HG03460 (cell line): Measurements from ENCODE around the gene CPNE2.
A peak's percentile ranks its signal among the peaks of the same experiment; 100 is the strongest.
"Not testable (repeated sequence)": the region's sequence is repeated elsewhere in the genome, so short reads cannot be mapped to it uniquely, and the experiment has no call there.

Experiments used
- ATAC-seq: cut with Tn5 transposase; IDR thresholded peaks from one replicate; pipeline ENCODE4 v1.9.1; 2021; ENCODE audit not compliant: unreplicated experiment

Gene CPNE2

DNA sequence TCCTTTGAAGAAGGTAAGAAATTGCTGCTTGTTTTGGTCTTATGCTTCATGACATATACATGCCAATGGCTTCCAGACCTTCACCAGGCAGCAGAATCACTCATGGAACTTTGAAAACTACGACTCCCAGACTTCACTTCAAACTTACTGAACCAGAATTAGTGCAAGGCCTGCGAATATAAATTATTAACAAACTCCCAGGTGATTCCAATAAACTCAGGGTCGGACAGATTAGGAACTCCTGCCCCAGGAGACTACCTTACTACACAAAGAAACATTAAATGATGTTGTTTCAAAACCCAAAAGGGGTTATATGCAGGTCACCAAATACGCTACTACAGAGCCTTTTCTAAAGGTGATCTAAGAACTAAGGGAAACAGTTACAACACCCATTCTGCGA lies 73.1 kb downstream of the CPNE2 start:
- ATAC-seq, result no peak

DNA sequence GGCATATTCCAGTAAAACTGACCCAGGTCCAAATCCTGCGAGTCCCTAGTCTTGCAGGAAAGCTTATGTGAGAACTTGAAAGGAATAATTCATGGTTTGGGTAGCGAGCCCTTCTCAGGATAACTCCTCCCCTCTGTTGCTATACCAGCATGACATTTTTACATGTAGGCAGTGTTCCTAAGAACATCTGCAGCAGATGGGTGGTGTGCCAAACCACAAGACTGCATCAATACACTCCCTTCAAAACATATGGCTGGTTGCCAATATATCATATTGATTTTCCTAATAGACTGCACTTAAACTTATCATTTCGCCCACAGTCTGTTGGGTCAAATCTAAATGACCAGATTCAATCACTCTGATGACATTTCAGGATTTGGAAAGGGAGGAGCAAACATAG lies 73.6 kb downstream of the CPNE2 start:
- ATAC-seq, result no peak

DNA sequence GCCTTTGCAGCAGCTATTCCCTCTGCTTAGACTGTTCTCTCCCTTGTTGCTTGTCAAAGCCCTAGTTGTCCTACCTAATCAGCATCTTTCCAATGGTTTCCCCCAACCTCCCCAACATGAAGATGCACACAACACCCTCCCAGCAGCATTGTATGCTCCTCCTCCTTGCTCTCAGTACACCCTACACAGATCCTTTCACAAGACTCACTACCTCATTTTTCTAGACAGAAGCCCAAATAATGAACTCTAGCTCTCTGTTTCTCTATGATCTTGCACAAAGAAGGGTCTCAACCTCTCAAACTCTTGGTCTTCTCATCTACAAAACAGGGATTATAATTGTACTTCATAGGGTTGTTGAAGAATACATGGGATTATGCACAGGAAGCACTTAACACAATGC lies 74.1 kb downstream of the CPNE2 start:
- no peak for ATAC-seq

DNA sequence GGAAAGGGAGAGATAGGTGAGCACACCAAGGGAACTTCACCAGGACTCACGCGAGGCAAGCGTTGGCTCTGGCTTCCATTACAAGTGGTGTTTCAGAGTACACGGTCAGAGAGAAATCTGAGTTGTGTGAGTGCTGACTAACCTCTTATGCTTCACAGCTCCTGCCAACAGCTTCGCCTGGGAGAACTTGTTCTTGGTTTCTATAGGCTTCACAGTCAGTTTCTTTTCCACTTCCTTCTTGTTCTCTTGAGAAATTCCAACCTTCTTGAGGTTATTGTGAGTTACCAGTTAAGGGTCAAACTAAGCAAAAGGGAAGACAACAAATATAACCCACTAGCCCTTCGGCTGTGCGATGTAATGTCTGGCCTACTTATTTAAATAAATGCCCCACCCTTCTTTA lies 74.6 kb downstream of the CPNE2 start:
- ATAC-seq, result no peak

DNA sequence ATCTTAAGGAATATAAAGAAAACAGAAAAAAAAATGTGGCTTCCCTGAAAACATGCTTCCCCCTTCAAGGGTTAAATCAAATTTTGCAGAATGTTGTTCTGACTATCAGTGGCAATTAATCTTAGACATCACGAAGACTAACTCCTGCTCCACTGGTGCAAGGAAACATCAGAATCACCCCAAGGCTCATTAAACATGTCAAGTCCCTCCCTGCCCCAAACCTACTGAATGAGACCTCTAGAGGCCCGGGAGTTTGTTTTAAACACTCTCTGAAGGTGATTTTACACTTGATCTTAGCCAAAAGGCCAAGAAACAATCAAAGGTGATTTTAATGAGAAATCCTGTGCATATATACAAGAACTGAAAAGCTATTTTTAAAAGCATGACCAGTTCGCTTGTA lies 75.2 kb downstream of the CPNE2 start:
- no peak for ATAC-seq

DNA sequence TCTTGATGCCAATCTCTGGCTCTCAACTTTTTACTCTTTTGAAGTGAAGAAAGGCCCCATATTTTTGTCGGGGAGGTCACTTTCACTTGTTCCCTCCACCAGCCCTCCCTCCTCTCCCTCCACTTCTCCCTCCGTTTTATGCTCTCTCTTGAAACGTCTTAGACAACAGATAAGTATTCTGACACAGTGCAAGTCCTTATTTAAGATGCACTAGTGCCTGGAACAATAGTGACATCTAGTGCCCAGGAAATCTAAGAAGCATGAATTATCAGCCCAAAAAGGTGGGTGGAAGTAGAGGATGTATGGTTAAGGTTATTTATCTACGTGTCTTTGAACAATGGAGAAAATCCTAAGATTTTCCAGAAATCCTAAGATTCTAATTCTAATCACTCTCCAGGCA lies 75.6 kb downstream of the CPNE2 start:
- no peak for ATAC-seq

DNA sequence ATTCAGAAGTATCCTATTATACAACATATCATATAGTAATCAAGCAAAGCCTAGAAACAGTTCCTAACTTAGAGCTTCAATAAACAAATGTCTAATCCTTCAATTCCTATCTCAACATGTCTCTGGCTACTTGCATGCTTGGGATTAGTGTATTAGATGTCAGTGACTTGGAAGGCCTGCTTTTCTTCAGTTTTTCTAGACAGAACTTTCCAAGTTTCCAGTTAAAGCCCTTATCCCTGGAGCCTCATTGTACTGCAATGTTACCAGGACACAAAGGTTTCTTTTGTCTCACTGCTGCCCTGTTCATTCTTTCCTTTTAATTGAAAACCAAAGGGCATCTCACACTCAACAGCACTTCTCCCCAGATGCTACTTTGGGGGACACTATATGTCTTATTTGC lies 76.9 kb downstream of the CPNE2 start:
- ATAC-seq, result no peak

DNA sequence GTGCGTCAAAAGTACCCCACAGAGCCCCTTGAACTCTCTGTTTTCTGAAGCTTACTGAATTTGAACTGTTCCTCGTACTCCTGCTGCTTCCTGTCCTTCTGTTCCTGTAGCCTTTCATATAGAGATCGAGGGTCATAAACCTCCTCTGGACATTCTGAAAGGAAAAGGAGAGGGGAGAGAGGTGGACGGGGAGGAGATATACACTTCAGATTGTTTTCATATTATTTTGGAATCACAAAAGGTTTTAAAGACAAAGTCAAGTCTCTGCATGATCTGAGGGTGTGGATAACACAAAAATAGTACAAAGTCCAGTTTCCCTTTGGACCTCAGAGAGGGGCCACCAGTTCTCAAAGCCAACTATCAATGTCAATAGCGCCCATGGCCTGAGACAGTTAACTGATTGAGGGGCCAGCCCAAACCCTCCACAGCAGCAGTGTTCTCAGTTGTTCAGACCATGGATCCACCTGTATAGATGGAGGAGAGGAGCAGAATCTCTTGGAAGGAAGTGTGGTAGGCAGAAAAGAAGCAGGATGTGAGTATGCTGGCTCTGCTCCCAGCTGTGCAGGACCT lies 80.4 kb downstream of the CPNE2 start:
- no peak for ATAC-seq

DNA sequence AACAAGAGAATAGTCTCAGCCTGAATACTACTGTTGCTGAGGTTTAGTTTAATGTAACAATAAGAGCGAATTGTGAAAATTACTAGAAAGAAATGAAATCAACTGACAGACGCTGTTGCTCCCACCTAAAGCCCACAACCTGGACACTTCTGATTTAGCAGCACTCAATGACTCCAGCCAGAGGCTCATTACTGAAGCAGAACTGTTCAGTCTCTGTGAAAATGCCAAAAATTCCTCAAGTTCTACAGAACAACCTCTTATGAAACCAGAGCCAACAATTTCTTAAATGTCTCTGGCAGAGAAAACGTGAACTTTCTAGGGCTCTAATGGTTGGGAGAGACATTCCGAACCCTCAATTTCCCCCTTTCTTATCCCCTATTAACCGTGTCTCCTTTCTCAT lies 83.5 kb downstream of the CPNE2 start:
- ATAC-seq, result no peak

DNA sequence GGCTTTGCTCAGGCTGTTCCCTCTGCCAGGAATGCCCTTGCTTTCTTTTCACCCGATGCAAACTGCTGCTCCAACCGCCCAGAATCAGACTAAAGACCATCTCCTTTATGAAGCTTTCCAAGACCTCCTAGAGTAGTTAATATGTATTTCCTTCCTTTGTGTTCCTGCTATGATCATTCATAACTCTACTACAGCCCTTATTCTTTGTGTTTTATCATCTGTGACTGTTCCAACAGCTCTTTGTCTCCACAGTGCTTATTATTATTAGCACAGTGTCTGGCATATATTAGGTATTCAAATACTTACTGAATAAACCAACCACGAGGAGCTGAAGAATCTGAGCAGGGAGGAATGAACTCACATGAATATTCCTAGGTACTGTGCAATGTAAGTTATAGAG lies 85.8 kb downstream of the CPNE2 start:
- ATAC-seq, result no peak

DNA sequence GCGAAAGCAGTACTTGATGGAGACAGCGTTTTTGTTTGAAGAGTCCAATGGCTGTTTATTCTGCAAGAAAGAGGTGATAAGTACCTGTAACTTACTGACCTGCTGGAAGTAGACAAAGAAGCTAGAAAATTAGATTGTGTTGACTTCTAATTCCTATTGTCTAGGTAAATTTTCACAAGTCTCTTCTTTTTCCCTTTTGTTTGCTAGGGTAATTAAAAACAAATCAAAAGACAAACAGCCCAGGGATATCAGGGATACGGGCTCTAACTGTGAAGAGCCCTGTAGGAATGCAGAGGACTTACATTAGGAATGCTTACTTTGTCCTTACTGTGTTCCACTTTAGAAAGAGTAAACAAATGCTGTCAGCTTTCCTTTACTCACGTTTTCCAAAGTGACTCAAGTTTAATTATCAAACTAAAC lies 86.4 kb downstream of the CPNE2 start:
- ATAC-seq, result no peak

DNA sequence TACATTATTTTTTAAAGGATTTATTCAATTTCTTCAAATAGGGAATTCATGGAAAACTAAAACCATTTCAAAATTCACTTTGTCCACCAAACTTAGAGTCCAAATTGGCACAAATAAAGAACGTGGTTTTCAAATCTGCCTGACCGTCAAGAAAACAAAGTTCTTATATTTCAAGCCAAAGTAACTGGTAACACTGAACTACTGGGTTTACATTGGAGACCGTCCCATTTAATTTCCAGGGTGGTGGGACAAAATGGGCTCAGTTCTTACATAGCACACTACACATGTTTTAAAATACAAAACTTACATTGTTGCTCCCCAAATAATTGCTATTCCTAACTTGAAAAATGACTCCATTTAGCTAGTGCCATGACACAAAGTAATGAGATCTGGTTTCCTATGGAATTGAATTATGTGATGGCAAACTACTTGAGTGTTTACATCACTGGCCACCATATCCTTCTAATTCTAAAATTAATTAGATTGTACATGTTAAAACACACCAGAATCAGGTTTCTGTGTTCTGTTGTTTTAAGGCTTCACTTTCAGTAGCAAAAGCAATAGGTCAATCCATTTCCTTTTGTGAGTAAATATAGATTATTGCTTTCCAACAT lies 86.9 kb downstream of the CPNE2 start:
- ATAC-seq, result no peak

DNA sequence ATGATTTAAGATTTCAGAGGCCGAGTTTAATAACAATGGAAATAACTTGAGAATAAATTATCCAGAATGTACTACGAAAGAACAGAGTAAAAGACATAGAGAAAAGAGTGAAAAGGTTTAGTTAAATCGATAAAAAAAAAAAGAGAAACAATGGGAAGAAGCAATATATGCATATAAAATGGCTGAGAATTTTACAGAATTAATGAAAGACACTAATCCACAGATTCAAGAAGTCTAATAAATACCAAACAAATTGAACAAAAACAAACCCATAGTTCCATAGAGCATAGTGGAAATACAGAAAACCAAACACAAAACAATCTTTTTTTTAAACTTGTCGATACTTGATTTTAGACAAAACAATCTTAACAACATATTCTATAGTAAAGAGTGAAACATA lies 91.7 kb downstream of the CPNE2 start:
- no peak for ATAC-seq

DNA sequence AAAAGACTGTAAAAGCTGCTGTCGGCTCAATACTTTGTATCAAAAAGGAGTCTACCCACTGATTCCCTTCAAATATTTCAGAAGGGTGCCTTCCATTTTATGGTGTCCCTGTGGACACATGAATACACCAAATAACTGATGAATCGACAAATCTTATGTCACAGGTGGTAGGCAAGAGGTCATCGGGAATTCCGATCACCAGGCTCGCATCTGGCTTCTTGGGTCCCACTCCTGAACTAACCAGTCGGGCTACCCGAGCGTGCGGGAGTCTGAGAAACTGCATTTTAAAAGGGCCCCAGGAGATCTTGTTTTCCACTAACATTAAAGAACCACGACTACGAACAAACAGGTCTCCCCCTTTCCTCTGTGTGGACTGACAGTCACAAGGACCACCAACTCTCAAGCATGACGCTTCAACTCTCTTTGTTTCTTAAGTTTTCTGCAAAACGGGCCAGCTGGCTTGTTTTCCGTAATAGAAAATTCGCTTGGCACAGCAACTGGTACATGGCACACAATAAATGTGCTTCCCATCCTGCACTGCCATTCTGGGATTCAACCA lies 92.6 kb downstream of the CPNE2 start:
- no peak for ATAC-seq

DNA sequence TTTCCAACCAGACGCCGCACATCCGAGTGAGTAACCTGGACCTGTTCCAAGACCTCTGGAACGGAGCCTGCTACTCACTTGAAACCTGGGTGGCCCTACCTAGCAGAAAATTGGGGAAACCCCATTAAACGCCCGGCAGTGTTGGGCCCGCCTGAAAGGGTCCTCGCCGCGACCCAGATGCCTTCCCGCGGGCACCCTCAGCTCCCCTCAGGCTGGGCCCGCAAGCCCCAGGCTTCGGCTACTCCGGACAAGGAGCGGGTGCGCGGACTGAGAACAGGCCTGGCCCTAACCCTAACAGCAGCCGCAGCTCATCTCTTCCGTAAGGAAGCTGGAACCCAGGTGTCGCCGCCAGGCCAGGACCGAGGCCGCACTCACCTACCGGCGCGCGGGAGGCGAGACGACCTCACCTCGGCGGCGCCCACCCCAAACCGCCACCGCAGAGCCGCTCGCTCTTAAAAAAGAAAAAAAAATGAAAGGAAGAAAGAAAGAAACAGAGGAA lies 93.1 kb downstream of the CPNE2 start:
- ATAC-seq, result peak; percentile 33

DNA sequence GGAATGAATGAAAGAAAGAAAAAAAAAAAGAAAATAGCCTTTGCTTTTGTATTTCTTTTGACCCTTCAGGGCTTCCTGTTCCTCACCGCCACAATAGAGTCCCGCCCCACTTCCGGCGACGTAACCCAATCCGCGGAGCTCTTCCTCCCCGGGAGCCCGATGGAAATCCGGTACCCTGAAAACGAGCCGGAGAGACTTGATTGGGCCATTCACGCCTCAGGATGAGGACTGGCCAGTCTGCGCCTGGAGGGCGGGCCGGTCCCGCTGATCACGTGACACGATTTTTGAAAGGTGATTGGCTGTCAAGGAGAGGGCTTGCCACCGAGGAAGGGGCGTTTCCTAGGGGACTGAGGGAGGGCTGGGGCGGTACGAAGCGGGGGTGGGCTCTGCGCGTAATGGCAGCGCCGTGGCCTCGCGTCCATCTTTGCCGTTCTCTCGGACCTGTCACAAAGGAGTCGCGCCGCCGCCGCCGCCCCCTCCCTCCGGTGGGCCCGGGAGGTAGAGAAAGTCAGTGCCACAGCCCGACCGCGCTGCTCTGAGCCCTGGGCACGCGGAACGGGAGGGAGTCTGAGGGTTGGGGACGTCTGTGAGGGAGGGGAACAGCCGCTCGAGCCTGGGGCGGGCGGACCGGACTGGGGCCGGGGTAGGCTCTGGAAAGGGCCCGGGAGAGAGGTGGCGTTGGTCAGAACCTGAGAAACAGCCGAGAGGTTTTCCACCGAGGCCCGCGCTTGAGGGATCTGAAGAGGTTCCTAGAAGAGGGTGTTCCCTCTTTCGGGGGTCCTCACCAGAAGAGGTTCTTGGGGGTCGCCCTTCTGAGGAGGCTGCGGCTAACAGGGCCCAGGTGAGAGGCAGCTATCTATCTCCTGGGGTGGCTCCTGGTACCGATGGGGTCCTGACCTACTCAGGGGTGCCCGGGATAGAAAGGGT lies 93.8 kb downstream of the CPNE2 start, which contains the start of the genes PSME3IP1 and RSPRY1:
Gene PSME3IP1, minus strand, starts transcription at position 95 of the 927 bp plus-strand sequence. CDS start 12,185 bp downstream, outside the sequence.
Gene RSPRY1, plus strand, starts transcription at position 385 of the 927 bp plus-strand sequence. CDS start 18,330 bp downstream, outside the sequence.
- peak; percentile 79 for ATAC-seq

DNA sequence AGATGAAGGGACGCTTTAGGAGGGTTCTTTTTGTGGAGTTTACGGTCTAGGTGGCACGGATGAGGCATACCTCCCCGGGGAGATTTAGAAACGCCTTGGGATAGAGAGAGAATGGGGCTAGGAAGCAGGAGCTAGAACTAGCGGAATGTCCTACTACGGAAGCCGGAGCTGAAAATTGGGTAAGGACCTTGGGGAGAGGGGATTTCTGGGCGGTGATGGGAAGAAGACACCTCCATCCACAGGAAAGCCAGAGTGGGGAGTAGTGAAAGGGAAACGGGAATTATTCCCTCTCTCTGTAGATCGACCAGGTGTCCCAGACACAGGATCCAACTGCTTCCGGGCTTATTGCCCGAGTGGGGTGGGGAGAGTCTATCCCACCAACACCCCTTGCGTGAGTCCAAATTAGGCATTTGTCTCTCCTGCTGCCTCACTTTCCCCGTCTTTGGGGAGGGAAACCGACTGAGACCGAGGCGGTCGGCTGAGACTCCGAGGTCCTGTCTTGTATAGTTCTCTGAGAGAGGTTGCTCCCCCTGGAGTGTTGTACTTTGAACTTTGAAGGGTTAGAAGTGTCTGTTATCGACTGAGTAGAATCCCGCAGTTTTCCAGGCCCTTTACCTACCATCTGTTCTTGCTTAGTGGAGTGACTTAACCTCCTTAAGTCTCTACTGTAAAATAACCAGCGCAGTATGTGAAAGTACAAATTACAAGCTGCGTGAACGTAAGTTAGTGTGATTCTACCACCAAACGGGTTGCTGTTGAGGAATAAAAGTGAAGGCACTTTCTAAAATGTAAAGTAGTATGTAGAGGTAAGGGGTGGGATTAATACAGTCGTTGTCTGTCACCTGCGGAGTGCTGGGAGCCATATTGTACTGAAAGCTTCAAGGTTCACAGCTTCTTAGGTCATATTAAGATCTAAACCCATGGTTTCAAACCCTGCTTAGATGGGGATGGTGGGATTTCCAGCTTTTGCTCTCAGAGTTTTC lies 94.8 kb downstream of the CPNE2 start:
- ATAC-seq, result no peak

DNA sequence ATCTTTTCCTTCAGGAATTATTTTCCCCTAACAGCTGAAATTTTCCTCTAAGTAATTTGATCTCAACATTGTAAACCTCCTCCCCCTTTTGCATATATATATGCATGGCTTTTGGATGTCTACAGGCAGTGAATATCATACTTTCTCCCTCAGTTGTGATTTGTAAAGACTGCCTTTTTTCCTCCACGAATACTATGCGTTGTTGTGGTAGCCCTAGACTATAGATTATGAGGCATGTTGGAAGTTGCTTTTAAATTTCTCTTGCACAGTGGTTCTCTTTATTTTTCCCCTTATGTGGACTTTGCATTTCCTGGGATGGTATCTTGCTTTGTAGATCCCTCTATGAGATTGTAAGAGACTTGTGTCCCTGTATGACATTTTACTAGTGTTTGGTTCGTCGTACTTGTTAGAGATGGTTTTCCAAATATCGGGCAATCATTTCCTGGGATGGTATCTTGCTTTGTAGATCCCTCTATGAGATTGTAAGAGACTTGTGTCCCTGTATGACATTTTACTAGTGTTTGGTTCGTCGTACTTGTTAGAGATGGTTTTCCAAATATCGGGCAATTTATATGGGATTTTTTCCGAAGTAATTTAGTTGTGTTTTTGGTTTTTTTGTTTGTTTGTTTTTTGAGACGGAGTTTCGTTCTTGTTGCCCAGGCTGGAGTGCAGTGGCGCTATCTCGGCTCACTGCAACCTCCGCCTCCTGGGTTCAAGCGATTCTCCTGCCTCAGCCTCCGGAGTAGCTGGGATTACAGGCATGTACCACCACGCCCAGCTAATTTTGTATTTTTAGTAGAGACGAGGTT lies 95.7 kb downstream of the CPNE2 start:
- ATAC-seq, result not testable (repeated sequence)

DNA sequence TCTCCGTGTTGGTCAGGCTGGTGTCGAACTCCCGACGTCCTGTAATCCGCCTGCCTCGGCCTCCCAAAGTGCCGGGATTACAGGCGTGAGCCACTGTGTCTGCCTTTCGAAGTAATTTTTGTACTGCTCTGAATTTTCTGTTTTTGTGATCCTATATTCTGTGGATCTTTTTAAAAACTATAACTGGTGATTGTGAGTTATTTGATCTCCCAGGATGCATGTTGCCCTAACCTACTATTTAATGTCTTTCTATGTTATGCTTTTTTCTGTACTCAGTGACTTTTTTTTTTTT lies 96.3 kb downstream of the CPNE2 start:
- no peak for ATAC-seq

DNA sequence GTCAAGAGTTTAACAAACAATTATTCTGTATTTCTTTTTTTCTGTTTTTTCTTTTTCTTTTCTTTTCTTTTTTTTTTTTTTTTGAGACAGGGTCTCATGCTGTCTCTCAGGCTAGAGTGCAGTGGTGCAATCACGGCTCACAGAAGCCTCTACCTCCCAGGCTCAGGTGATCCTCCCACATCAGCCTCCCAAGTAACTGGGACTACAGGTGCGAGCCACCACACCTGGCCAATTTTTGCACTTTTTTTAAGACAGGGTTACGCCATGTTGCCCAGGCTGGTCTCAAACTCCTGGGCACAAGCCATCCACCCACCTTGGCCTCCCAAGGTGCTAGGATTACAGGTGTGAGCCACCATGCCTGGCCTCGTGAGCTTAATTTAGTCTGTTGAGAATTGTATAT lies 97.1 kb downstream of the CPNE2 start:
- ATAC-seq, result not testable (repeated sequence)
